ENCODE results near the gene PTTG1IP. TPM values are rescaled to one million over a fixed set of nuclear protein-coding genes. Genes with fewer than 3 reads are reported as not detected.

PTTG1IP gene
- total and polyA plus RNA-seq, 2 of the 4 experiments (the other 2 are of a cell fraction): 167 to 194 TPM

- POLR2A ChIA-PET (ENCODE audit: unreplicated experiment): no interaction called here
- TF ChIP-seq CTCF (conservative IDR thresholded peaks at IDR 0.05; ENCODE audit: low read depth, low read length) (no peak), CHD1 (IDR thresholded peaks at IDR 0.05; ENCODE audit: low read depth, low read length) (no peak), NFE2L2 (IDR thresholded peaks at IDR 0.05; ENCODE audit: low read depth, low read length) (no peak), MAFK (IDR thresholded peaks at IDR 0.05; ENCODE audit: low read depth, low read length) (no peak), MAZ (IDR thresholded peaks at IDR 0.05; ENCODE audit: borderline replicate concordance, low read depth, low read length) (no peak), RFX5 (IDR thresholded peaks at IDR 0.05; ENCODE audit: low read depth, low read length) (no peak), CEBPB (IDR thresholded peaks at IDR 0.05; ENCODE audit: low read depth, low read length) (no peak), MXI1 (IDR thresholded peaks at IDR 0.05; ENCODE audit: borderline replicate concordance, low read depth, low read length) (no peak), BHLHE40 (IDR thresholded peaks at IDR 0.05; ENCODE audit: low read depth, low read length) (no peak)
- Histone ChIP-seq H4K5ac (ENCODE audit: low read depth, low read length) (no peak overlapping the region), H3K4me2 (ENCODE audit: low read depth, low read length) (no peak overlapping the region), H3K9me3 (ENCODE audit: control insufficient read depth, insufficient read depth, low read length) (no peaks in the 10 kb centered on the region), H4K20me1 (ENCODE audit: insufficient read depth, low read length) (no peaks in the 10 kb centered on the region), H3K4me1 (ENCODE audit: control insufficient read depth, insufficient read depth, low read length) (peaks cover 5% of the 10 kb centered on the region; the same call in 1 of the 2 replicates), H3K14ac (replicated peaks; ENCODE audit: low read depth, low read length) (no peak overlapping the region), H2BK15ac (ENCODE audit: low read depth, low read length) (no peak overlapping the region), H3K79me1 (ENCODE audit: low read depth in 1 of 2, low read length in 2 of 2) (no peaks in the 10 kb centered on the region), H2BK120ac (ENCODE audit: low read depth, low read length) (no peak overlapping the region), H3K4ac (ENCODE audit: low read depth, low read length) (no peak overlapping the region), H3K36me3 (ENCODE audit: control insufficient read depth, insufficient read depth, low read length) (no peaks in the 10 kb centered on the region), H3K9ac (ENCODE audit: low read depth, low read length) (no peak overlapping the region), H2AK5ac (ENCODE audit: low read depth, low read length) (no peak overlapping the region), H3K9me1 (ENCODE audit: insufficient read depth, low read length) (no peaks in the 10 kb centered on the region), H2BK20ac (ENCODE audit: low read depth, low read length) (no peak overlapping the region), H3K23ac (ENCODE audit: low read depth, low read length) (no peak overlapping the region), H3K27ac (ENCODE audit: insufficient read depth, low read length) (no peak overlapping the region), H4K91ac (ENCODE audit: insufficient read depth, low read depth, low read length) (no peak overlapping the region), H3K27me3 (ENCODE audit: control insufficient read depth, insufficient read depth, low read length) (peaks cover 21% of the 10 kb centered on the region), H3K18ac (ENCODE audit: low read depth, low read length) (no peak overlapping the region), H2AK9ac (replicated peaks; ENCODE audit: low read depth, low read length, poor library complexity) (no peak overlapping the region), H2BK5ac (ENCODE audit: low read depth, low read length, poor library complexity, severe bottlenecking) (no peak overlapping the region), H4K8ac (ENCODE audit: low read depth in 2 of 2, low read length in 2 of 2) (no peak overlapping the region), H3K56ac (ENCODE audit: extremely low read depth, insufficient read depth, low read length) (no peak overlapping the region), H3K4me3 (ENCODE audit: insufficient read depth, low read depth, low read length) (no peak overlapping the region), H2AFZ (replicated peaks; ENCODE audit: low read length, poor library complexity) (no peak overlapping the region)
- ATAC-seq (ENCODE audit: low read depth): no peak
- in situ Hi-C loops (cut with MboI; ENCODE audit: low sequenced_read_pairs): no loop called here
- CTCF ChIA-PET: no interaction called here
- 100% methylated on average over 1 of the region's 8 CpGs; no CpG with 5 or more reads in 1 of the 2 experiments for WGBS, 2 experiments (ENCODE audit: extremely low coverage in 2 of 2, insufficient read length in 1 of 2)
- no TSS peak for BruUV-seq (replicated peaks)
- dilution Hi-C loops (cut with HindIII; ENCODE audit: low sequenced_read_pairs, unreplicated experiment): no loop called here
- no peak for DNase-seq
- intact Hi-C loops (cut with micrococcal nuclease): no loop called here
Measured at GRCh38 chr21:44835647-44835973, 37.9 kb downstream of the PTTG1IP start.

All from IMR-90 (cell line).